IMR-90 (cell line): ENCODE results near the gene INO80. TPM values are rescaled to one million over a fixed set of nuclear protein-coding genes. Genes with fewer than 3 reads are reported as not detected.

Experiments
- ATAC-seq: fragments of 200-7000 bp; cut with Tn5 transposase; 2 replicates; pipeline ENCODE4 v1.9.1; 2020; ENCODE audit warnings: low read depth, mild to moderate bottlenecking, moderate library complexity
- BruUV-seq: library from RNA; stranded (reverse); fragments of 400-500 nt; replicated peaks from 2 replicates; lab custom pipeline; 2021; lab: Mats Ljungman, UMichigan
- CTCF ChIA-PET: fragments of 300-600 bp; formaldehyde crosslinking; extraction: SDS; loops from one replicate; lab custom pipeline; 2021; ENCODE audit warnings: antibody characterized with exemption; lab: Yijun Ruan, JAX
- POLR2A ChIA-PET: fragments of 300-600 bp; sonication (Branson Sonifier 250); formaldehyde crosslinking; loops from one replicate; lab custom pipeline; 2022; ENCODE audit warnings: antibody characterized with exemption; ENCODE audit not compliant: unreplicated experiment; lab: Charles Lee
- DNase-seq: peaks from one replicate; pipeline ENCODE4 v3.0.0; 2013
- H2AFZ ChIP-seq: replicated peaks from 2 replicates; pipeline ENCODE3; 2013; ENCODE audit warnings: low read length, mild to moderate bottlenecking; ENCODE audit not compliant: poor library complexity
- H2AK5ac ChIP-seq: 2 replicates; pipeline ENCODE4 v1.6.1; 2013; ENCODE audit warnings: low read depth, low read length, inconsistent platforms
- H2AK9ac ChIP-seq: replicated peaks from 2 replicates; pipeline ENCODE3; 2013; ENCODE audit warnings: mild to moderate bottlenecking, low read depth, low read length, moderate library complexity; ENCODE audit not compliant: poor library complexity
- H2BK120ac ChIP-seq: 2 replicates; pipeline ENCODE4 v1.6.1; 2013; ENCODE audit warnings: low read depth, low read length, inconsistent platforms
- H2BK15ac ChIP-seq: 3 replicates; pipeline ENCODE4 v1.6.1; 2013; ENCODE audit warnings: low read depth, low read length, inconsistent platforms
- H2BK20ac ChIP-seq: 2 replicates; pipeline ENCODE4 v1.6.1; 2013; ENCODE audit warnings: low read depth, mild to moderate bottlenecking, inconsistent platforms, low read length, moderate library complexity
- H2BK5ac ChIP-seq: 2 replicates; pipeline ENCODE4 v1.6.1; 2013; ENCODE audit warnings: mild to moderate bottlenecking, low read depth, low read length, inconsistent platforms; ENCODE audit not compliant: poor library complexity, severe bottlenecking
- H3K14ac ChIP-seq: replicated peaks from 2 replicates; pipeline ENCODE4 v1.6.1; 2013; ENCODE audit warnings: low read depth, low read length, inconsistent platforms
- H3K18ac ChIP-seq: 2 replicates; pipeline ENCODE4 v1.6.1; 2013; ENCODE audit warnings: low read depth, low read length, control low read depth
- H3K23ac ChIP-seq: 2 replicates; pipeline ENCODE4 v1.6.1; 2013; ENCODE audit warnings: low read depth, low read length, inconsistent platforms
- H3K27ac ChIP-seq: 2 replicates; pipeline ENCODE4 v1.5.1; 2013; ENCODE audit warnings: mild to moderate bottlenecking, control low read depth, low read length; ENCODE audit not compliant: insufficient read depth
- H3K27me3 ChIP-seq: 2 replicates; pipeline ENCODE4 v1.6.1; 2013; ENCODE audit warnings: low read length; ENCODE audit not compliant: control insufficient read depth, insufficient read depth
- H3K36me3 ChIP-seq: 2 replicates; pipeline ENCODE4 v1.6.1; 2013; ENCODE audit warnings: low read length, mixed read lengths; ENCODE audit not compliant: control insufficient read depth, insufficient read depth
- H3K4ac ChIP-seq: 2 replicates; pipeline ENCODE4 v1.6.1; 2013; ENCODE audit warnings: low read depth, low read length, inconsistent platforms
- H3K4me1 ChIP-seq: 2 replicates; pipeline ENCODE4 v1.6.1; 2013; ENCODE audit warnings: low read length, mixed read lengths; ENCODE audit not compliant: control insufficient read depth, insufficient read depth
- H3K4me2 ChIP-seq: 2 replicates; pipeline ENCODE4 v1.6.1; 2013; ENCODE audit warnings: low read depth, mild to moderate bottlenecking, control low read depth, low read length, moderate library complexity
- H3K4me3 ChIP-seq: 2 replicates; pipeline ENCODE4 v1.5.1; 2013; ENCODE audit warnings: low read depth, mild to moderate bottlenecking, control low read depth, low read length, moderate library complexity; ENCODE audit not compliant: insufficient read depth
- H3K56ac ChIP-seq: 2 replicates; pipeline ENCODE4 v1.6.1; 2013; ENCODE audit warnings: low read length, inconsistent platforms; ENCODE audit not compliant: insufficient read depth; ENCODE audit errors: extremely low read depth
- H3K79me1 ChIP-seq, 2 experiments: 2 replicates each; pipeline ENCODE4 v1.6.1; 2013; ENCODE audit warnings: low read length in 2 of 2, inconsistent platforms in 1 of 2, low read depth in 1 of 2
- H3K9ac ChIP-seq: 2 replicates; pipeline ENCODE4 v1.6.1; 2013; ENCODE audit warnings: low read depth, low read length, control low read depth
- H3K9me1 ChIP-seq: 2 replicates; pipeline ENCODE4 v1.6.1; 2013; ENCODE audit warnings: low read length, inconsistent platforms; ENCODE audit not compliant: insufficient read depth
- H3K9me3 ChIP-seq: 2 replicates; pipeline ENCODE4 v1.6.1; 2013; ENCODE audit warnings: low read length; ENCODE audit not compliant: control insufficient read depth, insufficient read depth
- H4K20me1 ChIP-seq: 2 replicates; pipeline ENCODE4 v1.6.1; 2013; ENCODE audit warnings: low read length, inconsistent platforms; ENCODE audit not compliant: insufficient read depth
- H4K5ac ChIP-seq: 2 replicates; pipeline ENCODE4 v1.6.1; 2013; ENCODE audit warnings: mild to moderate bottlenecking, low read depth, low read length, control low read depth
- H4K8ac ChIP-seq, 2 experiments: 2 replicates each; pipeline ENCODE4 v1.6.1; 2013; ENCODE audit warnings: low read depth in 2 of 2, low read length in 2 of 2, control low read depth in 1 of 2, inconsistent platforms in 1 of 2
- H4K91ac ChIP-seq: 2 replicates; pipeline ENCODE4 v1.6.1; 2013; ENCODE audit warnings: low read depth, low read length, inconsistent platforms; ENCODE audit not compliant: insufficient read depth
- BHLHE40 ChIP-seq: fragments of 150-350 bp; IDR thresholded peaks from 2 replicates; pipeline ENCODE4 v1.6.1; 2016; ENCODE audit warnings: mild to moderate bottlenecking, low read depth, low read length
- MAFK ChIP-seq: IDR thresholded peaks from 2 replicates; pipeline ENCODE4 v1.6.1; 2012; ENCODE audit warnings: low read depth, low read length, improper control_type of control experiment
- USF2 ChIP-seq: fragments of 150-350 bp; IDR thresholded peaks from 2 replicates; pipeline ENCODE4 v1.6.1; 2017; ENCODE audit warnings: mild to moderate bottlenecking, antibody characterized with exemption, low read length, low read depth
- WGBS, 2 experiments: methylation state at CpG; one replicate each; pipeline versions ENCODE4 v1.1.5 to v1.1.7; 2013; ENCODE audit warnings: missing lambda C conversion rate in 2 of 2; ENCODE audit not compliant: insufficient read length in 1 of 2; ENCODE audit errors: extremely low coverage in 2 of 2; 5-methylcytosine and 5-hydroxymethylcytosine counted together
- dilution Hi-C: fragments of 300-500 bp; cut with HindIII; formaldehyde crosslinking; loops from one replicate; pipeline ENCODE4 v1.14.3; 2018; ENCODE audit warnings: low sequenced_read_pairs; ENCODE audit not compliant: unreplicated experiment
- in situ Hi-C: fragments of 300-500 bp; cut with MboI; formaldehyde crosslinking; loops from 3 replicates; pipeline ENCODE4 v1.14.3; 2019; ENCODE audit warnings: low sequenced_read_pairs, inconsistent platforms, mixed read lengths
- intact Hi-C: fragments of 100-400 bp; cut with micrococcal nuclease; formaldehyde crosslinking; loops from 2 replicates; pipeline ENCODE4 v1.10.0; 2022
- polyA plus RNA-seq, 3 experiments: library from polyadenylated mRNA; depleted of rRNA; stranded (reverse); fragments of >200 nt; gene quantifications; 2 replicates each; pipeline ENCODE4 v1.2.3, GENCODE V29; 2012; ENCODE audit warnings: low replicate concordance in 1 of 3
- total RNA-seq: library from RNA; depleted of rRNA; stranded (reverse); fragments of >200 nt; gene quantifications from 2 replicates; pipeline ENCODE4 v1.2.3, GENCODE V29; 2012

The INO80 gene
- total and polyA plus RNA-seq, 2 of the 4 experiments (the other 2 are of a cell fraction), result 6.0 to 13.3 TPM

DNA sequence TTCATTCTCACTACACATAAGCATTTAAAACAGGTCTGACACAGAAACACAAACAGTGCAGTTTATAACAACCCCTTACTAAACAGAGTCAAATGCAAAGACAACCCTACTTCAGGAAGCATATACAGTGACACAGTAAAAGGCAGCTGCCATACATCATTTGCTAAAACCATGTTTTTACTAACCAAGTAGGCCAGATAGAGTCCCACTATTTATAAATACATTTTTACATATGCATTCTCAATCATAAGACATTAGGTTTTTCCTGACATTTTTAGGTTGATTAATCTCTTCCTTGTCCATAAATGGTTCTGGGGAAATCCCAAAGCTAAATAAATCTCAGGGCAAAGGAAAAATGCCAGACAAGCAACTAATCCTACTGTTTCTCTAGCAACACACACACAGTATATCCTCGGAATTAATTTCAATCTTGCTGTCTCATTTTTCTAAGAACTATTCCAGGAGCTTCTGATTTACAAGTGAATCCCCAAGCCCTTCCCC lies 123.8 kb downstream of the INO80 start:
- BruUV-seq, result no TSS peak
- CTCF ChIA-PET, result no interaction called here
- peaks cover 17% of the 10 kb centered on the region for H3K9me1 ChIP-seq
- H4K5ac ChIP-seq, result no peak overlapping the region; the same call in 1 of the 2 replicates
- H3K4me3 ChIP-seq, result no peak overlapping the region
- peak overlapping the region; percentile 87 for H4K91ac ChIP-seq
- DNase-seq (peak; percentile 78), ATAC-seq (peak; percentile 82)
- POLR2A ChIA-PET, result interaction anchor here (0.6 to 0.9 kb wide), 3 partner anchors 30 to 88 kb away, joined by 3 read pairs; no protein-coding TSS in a partner anchor
- H3K9me3 ChIP-seq, result no peaks in the 10 kb centered on the region
- peak overlapping the region; percentile 89 to 96; a peak in 3 of 4 replicates for H4K8ac ChIP-seq
- no peak overlapping the region for H3K9ac ChIP-seq
- peaks cover 24% of the 10 kb centered on the region for H3K4me1 ChIP-seq
- peak overlapping the region; percentile 73 for H2BK5ac ChIP-seq
- in situ Hi-C loops, result no loop called here
- H3K79me1 ChIP-seq, result peaks cover 25 to 77% of the 10 kb centered on the region in 2 experiments
- no peak overlapping the region for H3K4me2 ChIP-seq
- no peak overlapping the region for H2AK9ac ChIP-seq
- WGBS, 2 experiments, result 0% methylated on average over 1 of the region's 1 CpG; no CpG with 5 or more reads in 1 of the 2 experiments
- intact Hi-C loops, result no loop called here
- H3K27me3 ChIP-seq, result no peaks in the 10 kb centered on the region
- H3K14ac ChIP-seq, result peak overlapping the region; percentile 87; the same call in 1 of the 2 replicates
- H3K4ac ChIP-seq, result peak overlapping the region; percentile 96
- H3K27ac ChIP-seq, result no peak overlapping the region; the same call in 1 of the 2 replicates
- no peak overlapping the region; the same call in 1 of the 2 replicates for H3K18ac ChIP-seq
- peak overlapping the region; percentile 22 for H2AK5ac ChIP-seq
- H2AFZ ChIP-seq, result no peak overlapping the region
- H4K20me1 ChIP-seq, result no peaks in the 10 kb centered on the region
- H3K36me3 ChIP-seq, result peaks cover 22% of the 10 kb centered on the region
- peak overlapping the region; percentile 87 for H2BK120ac ChIP-seq
- no peak overlapping the region for H3K23ac ChIP-seq
- TF ChIP-seq MAFK, result peak; percentile 68
- TF ChIP-seq BHLHE40, result no peak
- no peak for TF ChIP-seq USF2
- H2BK20ac ChIP-seq, result peak overlapping the region; percentile 79; the same call in 1 of the 2 replicates
- dilution Hi-C loops, result no loop called here
- H2BK15ac ChIP-seq, result peak overlapping the region; percentile 80; the same call in 1 of the 3 replicates
- H3K56ac ChIP-seq, result peak overlapping the region; percentile 24; the same call in 1 of the 2 replicates
